Measurements from ENCODE around the gene NEDD9.

Gene NEDD9

DNA sequence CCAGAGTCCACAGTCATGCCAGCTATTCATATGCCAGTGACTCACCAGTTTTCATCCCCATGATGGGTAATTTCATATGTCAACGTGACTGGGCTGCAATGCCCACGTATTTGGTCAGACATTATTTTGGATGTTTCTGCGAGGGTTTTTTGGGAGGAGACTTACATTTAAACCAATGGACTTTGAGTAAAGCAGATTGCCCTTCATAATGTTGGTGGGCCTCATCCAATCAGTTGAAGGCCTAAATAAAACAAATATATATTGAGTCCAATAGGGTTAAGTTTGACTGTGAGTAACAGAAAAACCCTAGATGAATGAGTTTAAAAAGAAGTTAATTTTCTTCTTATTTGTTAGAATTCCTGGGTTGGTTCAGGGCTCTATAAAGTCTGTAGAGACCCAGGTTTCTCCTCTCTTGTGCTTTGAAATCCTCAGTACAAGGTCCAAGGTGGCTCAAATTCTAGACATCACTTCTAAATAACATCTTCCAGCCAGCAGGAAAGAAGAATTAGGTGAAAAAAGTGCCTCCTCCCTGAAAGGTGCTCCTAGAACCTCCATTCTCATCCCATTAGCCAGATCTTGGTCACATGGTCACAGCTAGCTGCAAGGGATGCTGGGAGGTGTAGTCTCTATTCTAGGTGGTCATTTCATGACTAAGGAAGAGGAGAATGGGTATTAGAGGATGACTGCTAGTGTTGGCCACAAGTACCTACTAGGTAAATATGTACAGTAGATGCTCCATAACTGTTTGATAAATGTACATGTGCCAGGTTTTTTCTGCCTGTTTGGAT is 16.7 kb upstream of the NEDD9 start:
- Mint-ChIP-seq H3K4me3 (no peak overlapping the region), H3K27ac (no peak overlapping the region), H3K36me3 (peaks cover 42% of the 10 kb centered on the region), H3K4me1 (ENCODE audit: low read depth) (peaks cover 5% of the 10 kb centered on the region), H3K27me3 (no peaks in the 10 kb centered on the region), H3K9me3 (ENCODE audit: low read depth) (peaks cover 6% of the 10 kb centered on the region)

GRCh38 chr6:11246722-11247121 is 14.3 kb upstream of the NEDD9 start:
- no peak overlapping the region for H3K27ac Mint-ChIP-seq
- H3K4me1 Mint-ChIP-seq (ENCODE audit: low read depth) = peaks cover 7% of the 10 kb centered on the region
- H3K27me3 Mint-ChIP-seq = no peaks in the 10 kb centered on the region
- H3K4me3 Mint-ChIP-seq = no peak overlapping the region
- peaks cover 43% of the 10 kb centered on the region for H3K36me3 Mint-ChIP-seq
- H3K9me3 Mint-ChIP-seq (ENCODE audit: low read depth) = peaks cover 6% of the 10 kb centered on the region

DNA sequence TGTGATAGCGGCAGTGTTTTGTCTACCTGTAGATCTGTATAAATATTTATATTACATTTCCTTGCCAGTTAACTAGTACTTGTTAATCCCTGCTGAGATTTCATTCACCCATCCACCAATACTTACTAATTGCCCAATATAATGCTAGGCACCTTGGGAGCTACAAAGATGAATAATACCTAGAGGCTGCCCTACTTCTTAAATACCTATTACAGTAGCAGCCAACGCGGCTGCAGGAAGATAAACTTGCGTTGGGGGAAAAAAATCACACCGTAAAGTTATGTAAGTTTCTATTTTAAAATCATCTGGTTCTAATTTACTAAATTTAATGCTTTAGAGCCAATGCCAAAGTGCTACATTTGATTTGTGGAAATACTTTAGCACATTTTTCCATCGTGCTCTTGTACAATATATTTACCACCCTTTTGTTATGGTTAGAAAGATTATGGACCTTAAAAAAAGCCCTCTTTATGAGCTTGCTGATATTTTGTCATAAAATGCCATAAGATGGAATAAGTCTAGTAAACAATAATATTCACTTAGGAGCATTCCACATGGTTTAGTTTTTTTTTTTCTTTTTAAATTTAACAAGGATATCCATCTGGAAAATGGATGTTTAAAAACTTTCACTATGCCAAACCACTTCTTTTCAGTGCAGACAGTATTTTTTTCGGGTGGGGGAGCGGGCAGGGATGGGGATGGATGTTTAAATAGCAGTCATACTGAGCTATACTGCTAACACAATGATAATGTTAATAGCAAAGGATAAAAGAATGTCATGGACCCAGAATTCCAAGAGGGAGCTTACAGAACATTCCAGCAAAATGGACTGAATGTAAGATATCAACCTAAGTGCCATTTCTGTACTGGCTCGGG is 13.2 kb upstream of the NEDD9 start:
- H3K9me3 Mint-ChIP-seq (ENCODE audit: low read depth) = peaks cover 6% of the 10 kb centered on the region
- no peak overlapping the region for H3K27ac Mint-ChIP-seq
- H3K4me1 Mint-ChIP-seq (ENCODE audit: low read depth) = peaks cover 7% of the 10 kb centered on the region
- H3K4me3 Mint-ChIP-seq = no peak overlapping the region
- no peaks in the 10 kb centered on the region for H3K27me3 Mint-ChIP-seq
- peaks cover 39% of the 10 kb centered on the region for H3K36me3 Mint-ChIP-seq

GRCh38 chr6:11244387-11245126 is 12.1 kb upstream of the NEDD9 start:
- Mint-ChIP-seq H3K27ac (no peak overlapping the region), H3K4me1 (ENCODE audit: low read depth) (peaks cover 7% of the 10 kb centered on the region), H3K36me3 (peaks cover 32% of the 10 kb centered on the region), H3K9me3 (ENCODE audit: low read depth) (peaks cover 3% of the 10 kb centered on the region), H3K4me3 (no peak overlapping the region), H3K27me3 (no peaks in the 10 kb centered on the region)

DNA sequence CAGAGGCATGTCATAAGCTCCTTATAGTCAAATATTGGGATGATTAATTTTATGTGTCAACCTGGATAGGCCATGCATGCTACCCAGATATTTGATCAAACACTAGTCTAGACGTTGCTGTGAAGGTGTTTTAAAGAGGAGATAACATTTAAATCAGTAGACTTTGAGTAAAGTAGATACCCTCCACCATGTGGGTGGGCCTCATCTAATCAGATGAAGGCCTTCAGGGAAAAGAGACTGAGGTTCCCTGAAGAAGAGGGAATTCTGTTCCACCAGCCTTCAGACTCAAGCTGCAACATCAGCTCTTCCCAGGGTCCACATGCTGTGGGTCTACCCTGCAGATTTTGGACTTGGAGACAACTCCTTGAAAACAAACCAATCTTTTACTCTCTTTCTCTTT is 11.4 kb upstream of the NEDD9 start:
- no peaks in the 10 kb centered on the region for H3K27me3 Mint-ChIP-seq
- H3K4me1 Mint-ChIP-seq (ENCODE audit: low read depth) = peaks cover 7% of the 10 kb centered on the region
- H3K9me3 Mint-ChIP-seq (ENCODE audit: low read depth) = no peaks in the 10 kb centered on the region
- H3K36me3 Mint-ChIP-seq = peaks cover 28% of the 10 kb centered on the region
- H3K4me3 Mint-ChIP-seq = no peak overlapping the region
- H3K27ac Mint-ChIP-seq = no peak overlapping the region

GRCh38 chr6:11242711-11243110 is 10.2 kb upstream of the NEDD9 start:
- Mint-ChIP-seq H3K36me3 (peaks cover 26% of the 10 kb centered on the region), H3K27ac (no peak overlapping the region), H3K4me1 (ENCODE audit: low read depth) (peaks cover 8% of the 10 kb centered on the region), H3K27me3 (no peaks in the 10 kb centered on the region), H3K9me3 (ENCODE audit: low read depth) (no peaks in the 10 kb centered on the region), H3K4me3 (no peak overlapping the region)

- Mint-ChIP-seq H3K4me1 (ENCODE audit: low read depth) (peaks cover 17% of the 10 kb centered on the region), H3K36me3 (peaks cover 18% of the 10 kb centered on the region), H3K27ac (no peak overlapping the region), H3K4me3 (no peak overlapping the region), H3K27me3 (no peaks in the 10 kb centered on the region), H3K9me3 (ENCODE audit: low read depth) (no peaks in the 10 kb centered on the region)
Measured at GRCh38 chr6:11241793-11242201, 9.3 kb upstream of the NEDD9 start.

- no peak overlapping the region for H3K27ac Mint-ChIP-seq
Measured at GRCh38 chr6:11241154-11241792, 8.8 kb upstream of the NEDD9 start.

DNA sequence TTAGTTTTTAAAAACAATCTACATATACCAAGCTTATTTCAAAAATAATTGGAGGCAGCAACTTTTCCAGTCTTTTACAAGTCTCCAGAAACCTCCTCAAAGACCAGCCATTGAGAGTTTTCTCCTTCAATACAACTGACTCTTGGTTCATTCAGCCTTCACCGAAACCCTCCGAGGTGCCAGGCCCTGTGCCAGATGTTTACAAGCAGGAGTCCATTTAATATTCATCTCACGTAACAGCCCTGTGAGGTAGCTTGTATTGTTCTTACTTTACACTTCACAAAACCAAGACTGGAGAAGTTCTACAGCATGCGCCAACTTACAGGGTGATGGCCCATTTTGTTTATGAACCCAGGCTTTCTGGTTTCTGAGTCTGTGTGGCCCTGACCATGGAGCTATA is 5.5 kb upstream of the NEDD9 start:
- H3K36me3 Mint-ChIP-seq = peaks cover 5% of the 10 kb centered on the region
- H3K27ac Mint-ChIP-seq = no peak overlapping the region
- H3K27me3 Mint-ChIP-seq = no peaks in the 10 kb centered on the region
- no peak overlapping the region for H3K4me3 Mint-ChIP-seq
- H3K4me1 Mint-ChIP-seq (ENCODE audit: low read depth) = peaks cover 37% of the 10 kb centered on the region
- H3K9me3 Mint-ChIP-seq (ENCODE audit: low read depth) = no peaks in the 10 kb centered on the region

More at GRCh38 chr6:11241154-11241792, 8.8 kb upstream of the NEDD9 start:
- Mint-ChIP-seq H3K27me3 (no peaks in the 10 kb centered on the region), H3K36me3 (peaks cover 18% of the 10 kb centered on the region), H3K4me3 (no peak overlapping the region), H3K4me1 (ENCODE audit: low read depth) (peaks cover 22% of the 10 kb centered on the region), H3K9me3 (ENCODE audit: low read depth) (no peaks in the 10 kb centered on the region)

- Mint-ChIP-seq H3K4me3 (no peak overlapping the region), H3K9me3 (ENCODE audit: low read depth) (no peaks in the 10 kb centered on the region), H3K36me3 (peaks cover 5% of the 10 kb centered on the region), H3K27me3 (no peaks in the 10 kb centered on the region), H3K4me1 (ENCODE audit: low read depth) (peaks cover 42% of the 10 kb centered on the region), H3K27ac (no peak overlapping the region)
Measured at GRCh38 chr6:11237428-11237827, 5.0 kb upstream of the NEDD9 start.

- H3K4me1 Mint-ChIP-seq (ENCODE audit: low read depth) = peaks cover 46% of the 10 kb centered on the region
Measured at GRCh38 chr6:11236915-11237314, 4.4 kb upstream of the NEDD9 start.

DNA sequence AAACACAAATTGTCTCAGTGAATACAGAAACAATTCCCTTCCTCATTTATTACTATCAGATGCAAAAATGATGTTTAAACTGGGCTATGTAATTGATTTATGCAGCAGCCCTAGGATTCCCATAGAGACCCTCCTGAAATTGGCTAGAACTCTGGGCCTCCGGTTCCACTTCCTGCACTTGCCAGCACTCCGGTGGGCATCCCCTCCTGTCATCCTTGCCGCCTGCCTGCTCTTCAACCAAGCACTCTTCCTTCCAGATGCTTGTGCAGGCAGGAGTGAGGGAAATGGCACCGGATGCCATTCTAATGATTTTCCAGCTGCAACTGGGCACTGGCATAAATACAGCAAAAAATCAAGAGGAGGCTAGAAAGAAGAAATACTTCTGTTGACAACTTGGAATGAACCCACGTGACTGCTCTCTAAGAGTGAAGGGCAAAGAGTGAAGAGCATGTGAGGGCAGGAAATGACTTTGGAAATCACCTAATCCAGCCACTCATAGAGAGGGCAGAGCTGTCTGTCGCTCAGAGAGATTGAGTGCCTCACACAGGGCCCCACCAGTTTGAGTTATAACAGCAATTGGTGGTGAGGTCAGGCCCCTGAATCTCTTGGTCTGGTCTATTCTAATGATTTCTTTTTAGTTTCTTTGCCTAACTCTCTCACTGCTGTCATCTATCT is 3.7 kb upstream of the NEDD9 start:
- no peaks in the 10 kb centered on the region for H3K9me3 Mint-ChIP-seq (ENCODE audit: low read depth)

More at GRCh38 chr6:11236915-11237314, 4.4 kb upstream of the NEDD9 start:
- no peaks in the 10 kb centered on the region for H3K9me3 Mint-ChIP-seq (ENCODE audit: low read depth)
- peak overlapping the region; percentile 25 for H3K27ac Mint-ChIP-seq
- H3K27me3 Mint-ChIP-seq = no peaks in the 10 kb centered on the region
- peak overlapping the region; percentile 1 for H3K4me3 Mint-ChIP-seq
- peaks cover 5% of the 10 kb centered on the region for H3K36me3 Mint-ChIP-seq

GRCh38 chr6:11235062-11235461 is 2.6 kb upstream of the NEDD9 start:
- H3K36me3 Mint-ChIP-seq = peaks cover 2% of the 10 kb centered on the region
- H3K9me3 Mint-ChIP-seq (ENCODE audit: low read depth) = no peaks in the 10 kb centered on the region
- H3K27me3 Mint-ChIP-seq = no peaks in the 10 kb centered on the region
- H3K27ac Mint-ChIP-seq = no peak overlapping the region
- H3K4me3 Mint-ChIP-seq = no peak overlapping the region
- H3K4me1 Mint-ChIP-seq (ENCODE audit: low read depth) = peaks cover 64% of the 10 kb centered on the region

More for the DNA sequence above, 3.7 kb upstream of the NEDD9 start:
- Mint-ChIP-seq H3K27ac (peak overlapping the region; percentile 25), H3K36me3 (peaks cover 5% of the 10 kb centered on the region), H3K27me3 (no peaks in the 10 kb centered on the region), H3K4me3 (peak overlapping the region; percentile 21), H3K4me1 (ENCODE audit: low read depth) (peaks cover 53% of the 10 kb centered on the region)
